HepG2 (cell line): ENCODE measurements around the gene AXIN2. TPM values are rescaled to one million over a fixed set of nuclear protein-coding genes. Genes with fewer than 3 reads are reported as not detected.

Experiments
- ATAC-seq: fragments of 200-7000 bp; cut with Tn5 transposase; 3 replicates; pipeline ENCODE4 v1.9.1; 2020; ENCODE audit warnings: mild to moderate bottlenecking, moderate library complexity
- BruUV-seq: library from RNA; stranded (reverse); fragments of 400-500 nt; replicated peaks from 2 replicates; lab custom pipeline; 2021; lab: Mats Ljungman, UMichigan
- CTCF ChIA-PET: fragments of 300-600 bp; formaldehyde crosslinking; extraction: SDS; loops from one replicate; lab custom pipeline; 2021; ENCODE audit warnings: low total read pairs, inconsistent platforms, low intra/inter-chr PET ratio; lab: Yijun Ruan, JAX
- POLR2A ChIA-PET: fragments of 350-600 bp; sonication (Branson Sonifier 250); formaldehyde crosslinking; loops from one replicate; lab custom pipeline; 2020; ENCODE audit warnings: antibody characterized with exemption, inconsistent platforms; lab: Yijun Ruan, JAX
- DNase-seq: peaks from one replicate; pipeline ENCODE4 v3.0.0-alpha.2; 2015; ENCODE audit warnings: low spot score
- FAIRE-seq: peaks from 3 replicates; lab custom pipeline; 2011; peaks lifted over from hg19 to GRCh38; lab: Jason Lieb, UNC
- H2AFZ ChIP-seq: one replicate; pipeline ENCODE4 v1.6.1; 2011; ENCODE audit warnings: low read length, inconsistent platforms
- H3K27ac ChIP-seq: fragments of 300-600 bp; 3 replicates; pipeline ENCODE4 v1.8.0; 2011; ENCODE audit warnings: mixed run types, mild to moderate bottlenecking, mixed read lengths, low read length, inconsistent platforms; ENCODE audit not compliant: insufficient read depth; ENCODE audit errors: extremely low read length
- H3K27me3 ChIP-seq, 2 experiments: fragments of 200-600 bp in 1 of 2; 2 replicates in 1 of 2; 3 replicates in 1 of 2; pipeline versions ENCODE4 v1.6.0 to v1.8.0; 2011; ENCODE audit warnings: low read length in 2 of 2, mild to moderate bottlenecking in 2 of 2, moderate library complexity in 2 of 2, inconsistent platforms in 1 of 2; ENCODE audit not compliant: insufficient read depth in 2 of 2, control insufficient read depth in 1 of 2
- H3K36me3 ChIP-seq, 2 experiments: fragments of 200-600 bp in 1 of 2; replicated peaks in 1 of 2; 2 replicates in 1 of 2; 3 replicates in 1 of 2; pipeline versions ENCODE4 v1.5.1 to v1.8.0; 2011; ENCODE audit warnings: low read length in 2 of 2, inconsistent platforms in 1 of 2; ENCODE audit not compliant: insufficient read depth in 2 of 2, control insufficient read depth in 1 of 2
- H3K4me1 ChIP-seq: 2 replicates; pipeline ENCODE4 v1.5.1; 2012; ENCODE audit warnings: low read length, inconsistent platforms; ENCODE audit not compliant: insufficient read depth
- H3K4me2 ChIP-seq: 2 replicates; pipeline ENCODE4 v1.6.0; 2011; ENCODE audit warnings: low read depth, low read length, inconsistent platforms
- H3K4me3 ChIP-seq, 3 experiments: fragments of 200-600 bp in 1 of 3; sonication (generic), shearing (Covaris generic) in 1 of 3; replicated peaks in 1 of 3; 2 replicates each; pipeline ENCODE4 v1.5.1; 2011 to 2016; ENCODE audit warnings: low read length in 3 of 3, inconsistent platforms in 2 of 3, low read depth in 2 of 3, mild to moderate bottlenecking in 2 of 3, control low read depth in 1 of 3, mixed read lengths in 1 of 3; ENCODE audit not compliant: insufficient read depth in 1 of 3
- H3K79me2 ChIP-seq: one replicate; pipeline ENCODE4 v1.6.1; 2011; ENCODE audit warnings: low read length, inconsistent platforms; ENCODE audit not compliant: insufficient read depth
- H3K9ac ChIP-seq: 2 replicates; pipeline ENCODE4 v1.6.0; 2011; ENCODE audit warnings: mild to moderate bottlenecking, low read depth, low read length, inconsistent platforms; ENCODE audit not compliant: insufficient read depth
- H3K9me3 ChIP-seq: 2 replicates; pipeline ENCODE4 v1.5.1; 2012; ENCODE audit warnings: mild to moderate bottlenecking, low read length
- H4K20me1 ChIP-seq: 2 replicates; pipeline ENCODE4 v1.6.0; 2011; ENCODE audit warnings: inconsistent platforms, mild to moderate bottlenecking, low read length, moderate library complexity; ENCODE audit not compliant: insufficient read depth
- SKI ChIP-seq: fragments of 450-650 bp; IDR thresholded peaks from one replicate; pipeline ENCODE4 v1.6.1; 2018; ENCODE audit warnings: mild to moderate bottlenecking; ENCODE audit not compliant: partially characterized antibody
- TAF1 ChIP-seq: sonication (generic); formaldehyde crosslinking; IDR thresholded peaks from 2 replicates; pipeline ENCODE4 v1.4.0; 2020; ENCODE audit warnings: missing genetic modification reagents
- ZMYM3 ChIP-seq: sonication (generic); formaldehyde crosslinking; IDR thresholded peaks from 2 replicates; pipeline ENCODE4 v1.5.1; 2020; ENCODE audit warnings: mild to moderate bottlenecking, missing genetic modification reagents
- WGBS: methylation state at CpG from one replicate; pipeline ENCODE4 v1.1.6; 2017; ENCODE audit warnings: low lambda C conversion rate; 5-methylcytosine and 5-hydroxymethylcytosine counted together
- in situ Hi-C: cut with HindIII; loops from 2 replicates; pipeline ENCODE4 v1.10.0; 2017; ENCODE audit warnings: low pct_unique_long_range_greater_than_20kb; ENCODE audit not compliant: extremely low pct_ligation_motif_present
- intact Hi-C: fragments of 100-400 bp; cut with micrococcal nuclease; formaldehyde crosslinking; loops from one replicate; pipeline ENCODE4 v1.10.0; 2022; ENCODE audit not compliant: unreplicated experiment
- polyA plus RNA-seq, 8 experiments: library from polyadenylated mRNA; depleted of rRNA in 3 of 8; stranded (reverse) in 7 of 8; unstranded in 1 of 8; fragments of >200 nt; fragmentation: Illumina TruSeq in 4 of 8; extraction: Trizol in 4 of 8; gene quantifications; 2 replicates each; pipeline versions ENCODE4 v1.2.1 to v1.2.3, GENCODE V29; 2011 to 2016; ENCODE audit warnings: low read depth in 4 of 8, missing spikeins in 1 of 8, mixed read lengths in 1 of 8; ENCODE audit not compliant: insufficient read depth in 1 of 8
- total RNA-seq, 5 experiments: library from RNA; depleted of rRNA; stranded (reverse); fragments of >200 nt; fragmentation: Illumina TruSeq; extraction: Trizol; gene quantifications; 2 replicates each; pipeline ENCODE4 v1.2.3, GENCODE V29; 2016; ENCODE audit warnings: low read depth in 1 of 5
- TF ChIP-seq, protein P1 (sequence below): sonication (generic); formaldehyde crosslinking; IDR thresholded peaks from 2 replicates; pipeline ENCODE4 v1.5.1; 2020; ENCODE audit warnings: mild to moderate bottlenecking, missing genetic modification reagents, moderate library complexity
- TF ChIP-seq, protein P2 (sequence below): sonication (generic); formaldehyde crosslinking; IDR thresholded peaks from 2 replicates; pipeline ENCODE4 v1.4.0; 2020; ENCODE audit warnings: missing genetic modification reagents

AXIN2 gene
- total and polyA plus RNA-seq, 2 of the 13 experiments (the other 11 are each of a cell fraction or from before 2014, with no cell fraction given) = 58.6 to 63.4 TPM

DNA sequence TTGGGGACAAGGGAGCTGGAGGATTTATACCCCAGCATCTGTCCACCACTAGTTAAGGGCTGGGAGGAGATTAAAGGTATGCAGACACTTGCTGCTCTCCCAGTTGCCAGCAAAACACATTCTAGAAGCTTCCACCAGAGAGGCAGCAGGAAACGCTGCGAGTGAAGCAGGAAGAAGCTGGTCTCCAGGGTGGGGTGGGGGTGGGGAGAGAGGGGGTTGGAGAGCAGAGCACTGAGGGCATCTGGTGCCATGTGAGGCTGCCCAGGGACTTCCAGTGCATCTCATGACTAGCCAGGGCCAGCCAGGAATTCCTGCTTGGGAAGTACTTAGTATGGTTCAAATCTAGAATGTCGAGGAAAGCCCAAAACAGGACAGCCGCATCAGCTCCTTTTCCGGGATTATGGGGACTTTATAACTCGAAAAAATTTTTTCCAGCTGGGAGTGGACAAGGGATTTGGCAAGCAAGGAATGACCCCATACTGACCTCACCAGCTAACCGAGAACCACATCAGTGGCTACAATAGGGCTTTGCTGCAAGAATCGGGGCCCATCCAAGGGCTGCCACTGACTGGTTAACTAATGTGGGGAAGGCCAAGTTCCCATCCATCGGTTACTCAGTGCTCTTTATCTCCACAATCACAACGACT is 26.2 kb upstream of the AXIN2 start:
- TF ChIP-seq ZMYM3 (CRISPR knock-in tag) (no peak), TAF1 (CRISPR knock-in tag) (0 out of 2 replicates have a peak, but pooled peaks have one; percentile 2)
- TF ChIP-seq, protein P1, sequence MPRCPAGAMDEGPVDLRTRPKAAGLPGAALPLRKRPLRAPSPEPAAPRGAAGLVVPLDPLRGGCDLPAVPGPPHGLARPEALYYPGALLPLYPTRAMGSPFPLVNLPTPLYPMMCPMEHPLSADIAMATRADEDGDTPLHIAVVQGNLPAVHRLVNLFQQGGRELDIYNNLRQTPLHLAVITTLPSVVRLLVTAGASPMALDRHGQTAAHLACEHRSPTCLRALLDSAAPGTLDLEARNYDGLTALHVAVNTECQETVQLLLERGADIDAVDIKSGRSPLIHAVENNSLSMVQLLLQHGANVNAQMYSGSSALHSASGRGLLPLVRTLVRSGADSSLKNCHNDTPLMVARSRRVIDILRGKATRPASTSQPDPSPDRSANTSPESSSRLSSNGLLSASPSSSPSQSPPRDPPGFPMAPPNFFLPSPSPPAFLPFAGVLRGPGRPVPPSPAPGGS (CRISPR knock-in tag) = 0 out of 2 replicates have a peak, but pooled peaks have one; percentile 27
- FAIRE-seq (no peak), DNase-seq (no peak), ATAC-seq (peak; percentile 20)
- ChIA-PET CTCF (no interaction called here), POLR2A (interaction anchor here (1.0 to 2.2 kb wide), 9 partner anchors 10 to 69 kb away, joined by 3 to 14 read pairs (median 6); partner anchors contain the start of gene AXIN2)
- no TSS peak for BruUV-seq
- intact Hi-C loops (loop anchor here (1.0 to 2.0 kb wide), 2 partner anchors 25 to 41 kb away; no protein-coding TSS in a partner anchor), in situ Hi-C loops (no loop called here)
- H4K20me1 ChIP-seq = no peaks in the 10 kb centered on the region
- peak overlapping the region; percentile 3 to 47 (median 25); a peak in 3 of 6 replicates for H3K4me3 ChIP-seq
- H3K4me2 ChIP-seq = peak overlapping the region; percentile 82
- H3K79me2 ChIP-seq = no peaks in the 10 kb centered on the region
- peak overlapping the region; percentile 14 for H3K27ac ChIP-seq
- H3K36me3 ChIP-seq = no peaks in the 10 kb centered on the region
- no peak overlapping the region for H2AFZ ChIP-seq
- H3K9me3 ChIP-seq = no peaks in the 10 kb centered on the region
- WGBS = 11% methylated on average over 10 of the region's 10 CpGs
- 0 out of 2 replicates have a peak overlapping the region, but pooled peaks have one; percentile 6 for H3K9ac ChIP-seq
- H3K27me3 ChIP-seq = no peaks in the 10 kb centered on the region
- H3K4me1 ChIP-seq = peaks cover 76% of the 10 kb centered on the region

DNA sequence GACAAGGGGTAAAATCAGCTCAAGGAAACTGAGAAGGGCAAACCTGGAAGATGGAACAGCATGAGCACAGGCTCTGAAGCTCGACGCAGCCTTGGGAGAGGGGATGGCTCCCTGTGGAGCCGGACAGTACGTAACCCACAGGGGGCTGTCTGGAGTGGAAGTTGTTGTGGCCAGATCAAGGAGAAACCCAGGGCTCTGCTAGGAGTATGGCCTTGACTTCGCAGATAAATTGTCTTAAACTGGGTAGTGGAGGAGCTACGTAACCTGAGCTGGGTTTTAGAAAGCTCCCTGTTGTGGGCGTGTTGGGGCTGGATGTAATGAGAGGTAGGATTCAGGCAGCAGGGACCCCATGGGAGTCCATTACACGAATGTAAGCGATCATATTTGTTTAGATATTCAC is 25.5 kb upstream of the AXIN2 start:
- in situ Hi-C loops = no loop called here
- ATAC-seq (no peak), FAIRE-seq (no peak), DNase-seq (no peak)
- Histone ChIP-seq H3K79me2 (no peaks in the 10 kb centered on the region), H3K4me3 (no peak overlapping the region), H3K9ac (no peak overlapping the region), H3K4me1 (peaks cover 68% of the 10 kb centered on the region), H3K27me3 (no peaks in the 10 kb centered on the region), H2AFZ (no peak overlapping the region), H3K4me2 (no peak overlapping the region), H3K36me3 (no peaks in the 10 kb centered on the region), H4K20me1 (no peaks in the 10 kb centered on the region), H3K27ac (no peak overlapping the region), H3K9me3 (no peaks in the 10 kb centered on the region)
- POLR2A ChIA-PET = interaction anchor here (1.7 to 2.2 kb wide), 3 partner anchors 17 to 46 kb away, joined by 6 to 14 read pairs (median 12); partner anchors contain the start of gene AXIN2
- no TSS peak for BruUV-seq
- CTCF ChIA-PET = no interaction called here
- 92% methylated on average over 9 of the region's 9 CpGs for WGBS
- TF ChIP-seq, protein P2, sequence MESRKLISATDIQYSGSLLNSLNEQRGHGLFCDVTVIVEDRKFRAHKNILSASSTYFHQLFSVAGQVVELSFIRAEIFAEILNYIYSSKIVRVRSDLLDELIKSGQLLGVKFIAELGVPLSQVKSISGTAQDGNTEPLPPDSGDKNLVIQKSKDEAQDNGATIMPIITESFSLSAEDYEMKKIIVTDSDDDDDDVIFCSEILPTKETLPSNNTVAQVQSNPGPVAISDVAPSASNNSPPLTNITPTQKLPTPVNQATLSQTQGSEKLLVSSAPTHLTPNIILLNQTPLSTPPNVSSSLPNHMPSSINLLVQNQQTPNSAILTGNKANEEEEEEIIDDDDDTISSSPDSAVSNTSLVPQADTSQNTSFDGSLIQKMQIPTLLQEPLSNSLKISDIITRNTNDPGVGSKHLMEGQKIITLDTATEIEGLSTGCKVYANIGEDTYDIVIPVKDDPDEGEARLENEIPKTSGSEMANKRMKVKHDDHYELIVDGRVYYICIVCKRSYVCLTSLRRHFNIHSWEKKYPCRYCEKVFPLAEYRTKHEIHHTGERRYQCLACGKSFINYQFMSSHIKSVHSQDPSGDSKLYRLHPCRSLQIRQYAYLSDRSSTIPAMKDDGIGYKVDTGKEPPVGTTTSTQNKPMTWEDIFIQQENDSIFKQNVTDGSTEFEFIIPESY = peak; percentile 67; the same call in 1 of the 2 replicates
- no peak for TF ChIP-seq SKI
- intact Hi-C loops = no loop called here
